Natural killer cell (primary cell): ENCODE measurements around the gene ZSCAN4. TPM values are rescaled to one million over a fixed set of nuclear protein-coding genes. Genes with fewer than 3 reads are reported as not detected.

Experiments used
- ATAC-seq, 3 donors: fragments of 150-1000 bp in 2 of 3; fragments of 200-7000 bp in 1 of 3; cut with Tn5 transposase; 1 replicate in 1 of 3; 2 replicates in 2 of 3; pipeline ENCODE4 v1.10.0; 2021; ENCODE audit warnings: mild to moderate bottlenecking in 2 of 3, moderate library complexity in 2 of 3
- DNase-seq, 2 donors: peaks; one replicate each; pipeline versions ENCODE4 v3.0.0 to v3.0.0-alpha.2; 2013 to 2021; ENCODE audit warnings: mixed read lengths in 1 of 2
- H3K27ac ChIP-seq: one replicate; pipeline ENCODE4 v1.5.1; 2013; ENCODE audit warnings: mild to moderate bottlenecking, low read length
- H3K27me3 ChIP-seq: one replicate; pipeline ENCODE4 v1.6.1; 2013; ENCODE audit warnings: low read length; ENCODE audit not compliant: control insufficient read depth, insufficient read depth
- H3K36me3 ChIP-seq: one replicate; pipeline ENCODE4 v1.6.1; 2013; ENCODE audit warnings: low read length; ENCODE audit not compliant: control insufficient read depth, insufficient read depth
- H3K4me1 ChIP-seq: one replicate; pipeline ENCODE4 v1.6.1; 2013; ENCODE audit warnings: low read length; ENCODE audit not compliant: control insufficient read depth, insufficient read depth
- H3K4me3 ChIP-seq: one replicate; pipeline ENCODE4 v1.5.1; 2013; ENCODE audit warnings: low read length
- H3K9me3 ChIP-seq: one replicate; pipeline ENCODE4 v1.6.1; 2013; ENCODE audit warnings: low read length; ENCODE audit not compliant: control insufficient read depth, insufficient read depth
- H3K27ac Mint-ChIP-seq, 2 donors: one replicate each; pipeline ENCODE4 v1.8.0; 2022; ENCODE audit warnings: mild to moderate bottlenecking in 2 of 2, mixed read lengths in 2 of 2, moderate library complexity in 1 of 2
- H3K27me3 Mint-ChIP-seq, 2 donors: one replicate each; pipeline ENCODE4 v1.8.0; 2022; ENCODE audit warnings: low read depth in 2 of 2, mixed read lengths in 2 of 2
- H3K36me3 Mint-ChIP-seq: one replicate; pipeline ENCODE4 v1.8.0; 2022; ENCODE audit warnings: mixed read lengths
- H3K4me1 Mint-ChIP-seq, 2 donors: one replicate each; pipeline ENCODE4 v1.8.0; 2022; ENCODE audit warnings: mixed read lengths in 2 of 2
- H3K4me3 Mint-ChIP-seq: one replicate; pipeline ENCODE4 v1.8.0; 2022; ENCODE audit warnings: mild to moderate bottlenecking, moderate library complexity, mixed read lengths
- H3K9me3 Mint-ChIP-seq, 2 donors: one replicate each; pipeline ENCODE4 v1.8.0; 2022; ENCODE audit warnings: mixed read lengths in 2 of 2
- CTCF ChIP-seq: fragments of 200-600 bp; IDR thresholded peaks from one replicate; pipeline ENCODE4 v1.8.0; 2022; ENCODE audit warnings: antibody characterized with exemption
- WGBS: methylation state at CpG from one replicate; pipeline ENCODE4 v1.1.7; 2013; ENCODE audit warnings: missing lambda C conversion rate; ENCODE audit not compliant: insufficient coverage; 5-methylcytosine and 5-hydroxymethylcytosine counted together
- intact Hi-C: fragments of 100-400 bp; cut with micrococcal nuclease; formaldehyde crosslinking; loops from one replicate; pipeline ENCODE4 v1.14.2; 2022
- total RNA-seq, 4 donors: library from RNA; stranded (reverse); fragments of 120-200 nt in 1 of 4; gene quantifications; one replicate each; pipeline versions ENCODE4 v1.2.3 to v1.2.4, GENCODE V29; 2013 to 2022

Gene ZSCAN4
- not detected for total RNA-seq
- total RNA-seq (2013), result 0.07 TPM

GRCh38 chr19:57668635-57669034, at the start of gene ZSCAN4:
TSS of gene ZSCAN4 (plus strand) at chr19:57668935. CDS start at chr19:57676146, 7,211 bp downstream.
- peaks cover 0 to 14% of the 10 kb centered on the region in 2 donors for H3K4me1 Mint-ChIP-seq
- no peak within 1 kb of the TSS for H3K4me3 Mint-ChIP-seq
- H3K27ac Mint-ChIP-seq, result no peak within 1 kb of the TSS
- WGBS, result 92% methylated on average over 2 of the region's 2 CpGs
- DNase-seq (no peak), ATAC-seq (no peak)
- Histone ChIP-seq H3K27me3 (peaks cover 19% of the 10 kb centered on the region), H3K4me1 (peaks cover 10% of the 10 kb centered on the region), H3K36me3 (no peaks in the 10 kb centered on the region), H3K4me3 (no peak within 1 kb of the TSS), H3K27ac (no peak within 1 kb of the TSS), H3K9me3 (no peaks in the 10 kb centered on the region)
- peaks cover 0 to 2% of the 10 kb centered on the region in 2 donors for H3K9me3 Mint-ChIP-seq
- intact Hi-C loops, result no loop called here
- peaks cover 19 to 25% of the 10 kb centered on the region in 2 donors for H3K27me3 Mint-ChIP-seq
- TF ChIP-seq CTCF, result no peak
- no peaks in the 10 kb centered on the region for H3K36me3 Mint-ChIP-seq

GRCh38 chr19:57620673-57621348, 47.9 kb upstream of the ZSCAN4 start:
- Histone ChIP-seq H3K4me3 (no peak overlapping the region), H3K27me3 (no peaks in the 10 kb centered on the region), H3K36me3 (peaks cover 53% of the 10 kb centered on the region), H3K9me3 (peaks cover 90% of the 10 kb centered on the region), H3K4me1 (no peaks in the 10 kb centered on the region), H3K27ac (no peak overlapping the region)
- H3K36me3 Mint-ChIP-seq, result peaks cover 75% of the 10 kb centered on the region
- no peaks in the 10 kb centered on the region for H3K27me3 Mint-ChIP-seq
- ATAC-seq (no peak), DNase-seq (no peak)
- intact Hi-C loops, result no loop called here
- WGBS, result 97% methylated on average over 8 of the region's 10 CpGs
- H3K4me3 Mint-ChIP-seq, result no peak overlapping the region
- H3K4me1 Mint-ChIP-seq, result peaks cover 16 to 18% of the 10 kb centered on the region in 2 donors
- TF ChIP-seq CTCF, result no peak
- peaks cover 17 to 35% of the 10 kb centered on the region in 2 donors for H3K9me3 Mint-ChIP-seq
- H3K27ac Mint-ChIP-seq, result no peak overlapping the region

- Histone ChIP-seq H3K27me3 (no peaks in the 10 kb centered on the region), H3K36me3 (peaks cover 33% of the 10 kb centered on the region), H3K9me3 (peaks cover 79% of the 10 kb centered on the region), H3K4me1 (no peaks in the 10 kb centered on the region), H3K4me3 (no peak overlapping the region), H3K27ac (no peak overlapping the region)
- Mint-ChIP-seq H3K4me3 (no peak overlapping the region), H3K36me3 (peaks cover 53% of the 10 kb centered on the region), H3K27ac (no peak overlapping the region), H3K4me1 (peaks cover 0 to 3% of the 10 kb centered on the region in 2 donors), H3K27me3 (no peaks in the 10 kb centered on the region), H3K9me3 (peaks cover 8 to 21% of the 10 kb centered on the region in 2 donors)
- no peak for ATAC-seq
- no peak for TF ChIP-seq CTCF
- DNase-seq, result no peak
- intact Hi-C loops, result no loop called here
Observed at GRCh38 chr19:57623091-57623490, 45.6 kb upstream of the ZSCAN4 start.
